22Rv1 (cell line): ENCODE measurements around the gene CTNND2.
"Not testable (repeated sequence)": the region's sequence is repeated elsewhere in the genome, so short reads cannot be mapped to it uniquely, and the experiment has no call there.

Source experiments
- H3K27ac ChIP-seq: fragments of 450-650 bp; 2 replicates; pipeline ENCODE4 v1.5.1; 2017
- ZFX ChIP-seq: fragments of 450-650 bp; IDR thresholded peaks from 2 replicates; pipeline ENCODE4 v1.6.1; 2017; ENCODE audit warnings: antibody characterized with exemption, borderline replicate concordance
- TF ChIP-seq, protein P1 (sequence below): fragments of 450-650 bp; IDR thresholded peaks from 2 replicates; pipeline ENCODE4 v1.5.1; 2017; ENCODE audit warnings: mild to moderate bottlenecking

The CTNND2 gene

DNA sequence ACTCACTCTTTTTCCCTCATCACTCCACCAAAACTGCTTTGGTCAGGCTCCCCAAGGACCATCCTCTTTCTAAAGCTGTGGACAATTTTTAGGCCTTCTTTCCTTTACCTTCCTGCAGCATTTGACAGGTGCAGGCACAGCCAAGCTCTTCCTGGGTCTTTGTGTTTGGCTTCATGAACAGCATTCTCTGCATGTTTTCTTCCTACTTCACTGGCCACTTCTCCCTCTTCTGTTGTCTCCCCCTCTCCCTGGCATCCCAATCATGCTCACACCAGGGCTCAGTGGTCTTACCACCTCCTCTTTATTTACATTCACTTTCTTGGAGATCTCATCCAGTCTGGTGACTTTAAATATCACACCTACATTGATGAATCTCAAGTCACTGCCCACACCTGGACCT lies 51.1 kb downstream of the CTNND2 start:
- H3K27ac ChIP-seq = no peak overlapping the region
- no peak for TF ChIP-seq ZFX
- TF ChIP-seq, protein P1, sequence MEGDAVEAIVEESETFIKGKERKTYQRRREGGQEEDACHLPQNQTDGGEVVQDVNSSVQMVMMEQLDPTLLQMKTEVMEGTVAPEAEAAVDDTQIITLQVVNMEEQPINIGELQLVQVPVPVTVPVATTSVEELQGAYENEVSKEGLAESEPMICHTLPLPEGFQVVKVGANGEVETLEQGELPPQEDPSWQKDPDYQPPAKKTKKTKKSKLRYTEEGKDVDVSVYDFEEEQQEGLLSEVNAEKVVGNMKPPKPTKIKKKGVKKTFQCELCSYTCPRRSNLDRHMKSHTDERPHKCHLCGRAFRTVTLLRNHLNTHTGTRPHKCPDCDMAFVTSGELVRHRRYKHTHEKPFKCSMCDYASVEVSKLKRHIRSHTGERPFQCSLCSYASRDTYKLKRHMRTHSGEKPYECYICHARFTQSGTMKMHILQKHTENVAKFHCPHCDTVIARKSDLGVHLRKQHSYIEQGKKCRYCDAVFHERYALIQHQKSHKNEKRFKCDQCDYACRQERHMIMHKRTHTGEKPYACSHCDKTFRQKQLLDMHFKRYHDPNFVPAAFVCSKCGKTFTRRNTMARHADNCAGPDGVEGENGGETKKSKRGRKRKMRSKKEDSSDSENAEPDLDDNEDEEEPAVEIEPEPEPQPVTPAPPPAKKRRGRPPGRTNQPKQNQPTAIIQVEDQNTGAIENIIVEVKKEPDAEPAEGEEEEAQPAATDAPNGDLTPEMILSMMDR = no peak

DNA sequence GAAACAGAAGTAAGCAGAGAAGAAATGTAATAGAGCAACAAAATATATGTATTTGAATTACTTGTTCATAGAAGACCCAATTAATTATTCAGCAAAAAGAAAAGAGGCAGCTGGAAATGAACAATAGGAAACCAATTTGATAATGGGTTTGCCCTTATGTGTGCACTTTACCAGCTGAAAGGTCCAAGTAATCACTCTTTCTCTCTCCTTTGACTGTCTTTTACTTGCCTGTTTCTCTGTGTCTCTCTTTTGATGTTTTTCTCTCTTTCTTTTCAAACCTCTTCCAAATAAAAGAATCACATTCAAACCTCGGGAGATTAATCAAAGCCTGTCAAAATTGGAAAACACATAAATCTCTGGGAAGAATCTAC lies 51.5 kb downstream of the CTNND2 start:
- H3K27ac ChIP-seq = no peak overlapping the region
- TF ChIP-seq, protein P1 = no peak
- TF ChIP-seq ZFX = no peak

DNA sequence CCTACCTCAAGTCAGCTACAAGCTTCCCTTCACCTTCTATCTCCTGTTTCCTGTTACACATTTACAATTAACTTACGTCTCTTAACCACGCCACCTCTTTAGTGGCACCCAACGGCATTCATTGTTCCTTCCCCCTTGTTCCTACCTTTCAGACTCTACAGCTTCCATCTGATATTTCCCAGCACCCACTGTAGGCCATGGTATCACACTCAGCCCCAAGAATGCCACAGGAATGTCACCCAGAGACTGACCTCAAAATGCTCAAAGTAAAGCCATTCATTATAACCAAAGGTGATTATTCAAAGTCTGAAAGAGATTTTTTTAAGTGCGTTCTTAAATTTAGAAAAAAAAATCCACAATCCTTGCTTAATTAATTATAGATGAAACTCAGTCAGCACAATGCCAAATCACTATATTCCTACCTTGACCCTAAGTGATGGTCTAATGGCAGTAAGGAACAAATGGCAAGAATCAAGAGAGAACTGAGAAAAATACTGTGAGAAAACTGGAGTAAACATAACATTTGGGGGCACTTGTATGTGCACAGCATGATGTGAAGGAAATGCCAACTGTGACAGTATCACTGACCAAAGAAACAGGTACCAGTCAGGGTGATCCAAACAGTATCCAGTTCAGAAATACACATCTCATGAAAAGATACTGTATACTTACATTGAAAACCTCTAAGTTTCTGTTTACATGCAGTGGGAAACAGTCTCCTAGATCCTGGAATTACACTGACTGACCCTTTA lies 52.1 kb downstream of the CTNND2 start:
- no peak for TF ChIP-seq ZFX
- TF ChIP-seq, protein P1 = no peak
- no peak overlapping the region for H3K27ac ChIP-seq

DNA sequence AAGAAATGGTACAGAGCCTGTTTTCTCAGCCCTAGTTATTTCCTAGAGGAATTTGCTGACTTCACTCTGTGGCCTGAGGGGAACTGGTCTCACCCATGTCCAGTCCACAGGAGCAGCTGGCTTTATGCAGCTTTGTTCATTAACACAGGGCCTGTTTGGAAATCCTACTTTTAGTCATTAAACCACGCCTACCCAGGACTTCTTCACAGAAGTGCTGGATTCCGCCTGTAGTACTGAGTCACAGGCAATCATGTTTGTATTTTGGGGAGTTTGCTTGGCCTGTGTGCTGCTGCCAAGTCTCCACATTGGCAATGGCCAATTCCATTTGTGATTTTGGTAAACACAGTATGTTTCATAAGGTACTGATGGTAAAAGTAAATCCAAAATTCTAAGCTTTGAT lies 52.8 kb downstream of the CTNND2 start:
- H3K27ac ChIP-seq = no peak overlapping the region
- no peak for TF ChIP-seq ZFX
- TF ChIP-seq, protein P1 = no peak

DNA sequence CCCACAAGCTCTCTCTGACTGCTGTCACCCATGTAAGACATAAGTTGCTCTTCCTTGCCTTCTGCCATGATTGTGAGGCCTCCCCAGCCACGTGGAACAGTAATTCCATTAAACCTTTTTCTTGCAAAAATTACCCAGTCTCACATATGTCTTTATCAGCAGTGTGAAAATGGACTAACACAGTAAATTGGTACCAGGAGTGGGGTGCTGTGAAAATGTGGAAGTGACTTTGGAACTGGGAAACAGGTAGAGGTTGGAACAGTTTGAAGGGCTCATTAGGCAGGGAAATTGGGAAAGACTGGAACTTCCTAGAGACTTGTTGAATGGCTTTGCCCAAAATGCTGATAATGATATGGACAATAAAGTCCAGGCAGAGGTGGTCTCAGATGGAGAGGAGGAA lies 75.7 kb downstream of the CTNND2 start:
- H3K27ac ChIP-seq = not testable (repeated sequence)

DNA sequence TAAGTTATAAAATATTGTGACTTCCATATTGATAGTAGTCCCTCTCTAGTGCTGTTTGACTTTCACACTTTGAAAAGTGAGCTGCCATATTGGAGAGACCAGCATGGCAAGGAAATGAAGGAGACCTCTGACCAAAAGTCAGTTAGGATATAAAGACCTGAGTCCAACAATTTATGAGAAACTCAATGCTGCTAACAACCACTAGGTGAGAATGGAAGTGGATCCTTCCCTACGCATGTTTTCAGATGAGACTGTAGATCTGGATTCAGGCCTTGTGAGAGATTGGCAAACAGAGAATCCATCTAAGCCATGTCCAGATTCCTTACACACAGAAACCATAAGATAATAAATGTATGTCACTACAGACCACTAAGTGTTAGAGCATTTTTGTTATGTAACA lies 81.6 kb downstream of the CTNND2 start:
- TF ChIP-seq, protein P1 = no peak
- TF ChIP-seq ZFX = no peak

DNA sequence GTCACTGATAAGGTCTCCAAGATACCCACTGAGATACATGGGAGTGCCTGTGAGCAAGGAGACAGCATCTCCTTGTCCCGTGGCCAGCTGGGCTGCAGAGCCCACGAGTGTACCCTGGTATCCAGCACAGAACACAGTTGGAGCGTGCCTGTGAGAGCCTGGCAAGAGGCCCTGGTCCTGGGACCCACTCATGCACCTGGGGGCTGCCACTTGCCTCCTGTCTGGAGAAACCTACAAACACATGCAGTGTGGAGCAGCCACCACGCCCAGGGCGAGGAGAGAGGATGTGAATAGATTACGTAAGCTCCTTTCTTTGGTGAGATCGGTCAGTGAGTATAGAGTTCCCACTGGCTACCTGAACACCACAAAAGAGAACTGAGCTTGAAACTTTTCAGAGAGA lies 88.3 kb downstream of the CTNND2 start:
- TF ChIP-seq, protein P1 = no peak
- TF ChIP-seq ZFX = no peak
- no peak overlapping the region for H3K27ac ChIP-seq

More for the DNA sequence above, 81.6 kb downstream of the CTNND2 start:
- no peak overlapping the region for H3K27ac ChIP-seq

DNA sequence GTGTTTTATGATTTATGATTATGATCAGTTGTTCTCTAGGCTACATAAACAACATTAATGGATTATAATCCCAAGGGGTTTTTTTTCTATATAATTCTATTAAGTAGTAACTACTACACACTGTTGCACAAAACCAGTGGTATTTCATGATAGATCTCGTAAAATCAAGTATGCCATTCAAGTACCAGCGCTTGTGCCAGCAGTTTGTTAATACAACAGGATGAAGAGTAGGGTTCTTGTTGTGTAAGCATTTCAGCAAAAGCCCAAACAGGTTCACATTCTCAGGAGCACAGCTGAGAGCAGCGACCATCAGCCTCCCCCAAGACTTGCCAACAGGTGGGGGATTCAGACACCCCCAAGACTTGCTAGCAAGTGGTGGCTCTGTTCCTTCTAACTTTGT lies 88.8 kb downstream of the CTNND2 start:
- TF ChIP-seq, protein P1 = no peak
- TF ChIP-seq ZFX = no peak
- H3K27ac ChIP-seq = no peak overlapping the region
